ENCODE results near the gene DAB2. TPM values are rescaled to one million over a fixed set of nuclear protein-coding genes. Genes with fewer than 3 reads are reported as not detected.

The DAB2 gene
- total and polyA plus RNA-seq, 12 donors, result 6.5 to 64.7 (median 22.3) TPM

DNA sequence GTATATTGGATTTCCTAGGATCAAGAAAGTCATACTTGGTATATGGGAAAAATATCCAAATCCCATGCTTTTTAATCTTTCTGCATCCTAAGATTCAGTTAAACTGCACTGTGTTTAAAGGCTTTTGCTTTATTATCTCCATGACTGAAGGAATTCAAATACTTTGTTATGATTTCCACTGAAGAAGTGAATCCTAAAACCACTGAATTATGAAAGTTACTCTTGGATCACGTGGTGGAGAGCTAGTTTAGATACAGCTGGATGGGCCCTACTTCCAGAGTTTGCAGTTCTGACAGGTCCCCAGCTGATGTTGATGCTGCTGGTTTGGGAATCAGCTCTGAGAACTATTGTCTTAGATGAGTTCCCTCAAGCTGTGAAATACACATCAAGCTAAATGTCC lies 5.0 kb downstream of the DAB2 start:
- no peak for TF ChIP-seq CTCF (IDR thresholded peaks at IDR 0.05)
- intact Hi-C loops (cut with DNase I), result loop anchor here in 6 of 10 donors (2.0 to 10.0 kb wide), 6 partner anchors 41 to 128 kb away; no protein-coding TSS in a partner anchor
- 38 to 45% methylated on average over 1 of the region's 1 CpG for WGBS, 2 donors
- ATAC-seq (no peak), DNase-seq (no peak)
- Histone ChIP-seq H3K4me1 (peaks cover 0 to 81% (median 41%) of the 10 kb centered on the region in 9 donors), H3K9me3 (no peaks in the 10 kb centered on the region), H3K27ac (peak overlapping the region in 6 of 10 donors; percentile 81 to 92 (median 86)), H3K36me3 (peaks cover 0 to 26% (median 0%) of the 10 kb centered on the region in 9 donors), H3K27me3 (peaks cover 0 to 3% (median 0%) of the 10 kb centered on the region in 7 donors), H3K4me3 (peak overlapping the region in 3 of 10 donors; percentile 28 to 72 (median 71))

- H3K27ac ChIP-seq, result no peak overlapping the region
- peaks cover 0 to 30% (median 0%) of the 10 kb centered on the region in 9 donors for H3K36me3 ChIP-seq
- H3K4me3 ChIP-seq, result peak overlapping the region in 1 of 10 donors; percentile 0
- H3K27me3 ChIP-seq, result no peaks in the 10 kb centered on the region
- DNase-seq (no peak), ATAC-seq (no peak)
- WGBS, 2 donors, result 85 to 89% methylated on average over 3 of the region's 3 CpGs
- H3K4me1 ChIP-seq, result peaks cover 0 to 90% (median 47%) of the 10 kb centered on the region in 9 donors
- no peak for TF ChIP-seq CTCF (IDR thresholded peaks at IDR 0.05)
- no peaks in the 10 kb centered on the region for H3K9me3 ChIP-seq
- intact Hi-C loops (cut with DNase I), result no loop called here
These were observed 6.8 kb downstream of the DAB2 start for GRCh38 chr5:39417979-39418378.

- H3K36me3 ChIP-seq, result peaks cover 0 to 30% (median 0%) of the 10 kb centered on the region in 9 donors
- no peak overlapping the region for H3K4me3 ChIP-seq
- DNase-seq (no peak), ATAC-seq (no peak)
- 51 to 61% methylated on average over 2 of the region's 2 CpGs for WGBS, 2 donors
- H3K9me3 ChIP-seq, result no peaks in the 10 kb centered on the region
- H3K27ac ChIP-seq, result no peak overlapping the region
- no peak for TF ChIP-seq CTCF (IDR thresholded peaks at IDR 0.05)
- H3K4me1 ChIP-seq, result peaks cover 0 to 91% (median 38%) of the 10 kb centered on the region in 9 donors
- H3K27me3 ChIP-seq, result no peaks in the 10 kb centered on the region
- intact Hi-C loops (cut with DNase I), result no loop called here
These were observed 9.6 kb downstream of the DAB2 start for GRCh38 chr5:39415201-39415600.

GRCh38 chr5:39414426-39414825 lies 10.4 kb downstream of the DAB2 start:
- Histone ChIP-seq H3K9me3 (no peaks in the 10 kb centered on the region), H3K36me3 (peaks cover 0 to 30% (median 0%) of the 10 kb centered on the region in 9 donors), H3K27me3 (no peaks in the 10 kb centered on the region), H3K27ac (no peak overlapping the region), H3K4me1 (peaks cover 0 to 91% (median 38%) of the 10 kb centered on the region in 9 donors), H3K4me3 (no peak overlapping the region)
- DNase-seq, result no peak
- no peak for TF ChIP-seq CTCF (IDR thresholded peaks at IDR 0.05)
- intact Hi-C loops (cut with DNase I), result no loop called here
- ATAC-seq, result no peak
